Astrocyte (in vitro differentiated cells and primary cell): ENCODE data around the gene ILKAP. TPM values are rescaled to one million over a fixed set of nuclear protein-coding genes. Genes with fewer than 3 reads are reported as not detected.

Source experiments
- DNase-seq: peaks from one replicate; pipeline ENCODE4 v3.0.0-alpha.2; 2010; ENCODE audit warnings: low read depth
- FAIRE-seq: peaks from 2 replicates; lab custom pipeline; 2011; peaks lifted over from hg19 to GRCh38; lab: Jason Lieb, UNC
- H2AFZ ChIP-seq: 2 replicates; pipeline ENCODE4 v1.6.0; 2012; ENCODE audit warnings: low read depth, low read length, inconsistent platforms
- H3K27ac ChIP-seq: 2 replicates; pipeline ENCODE4 v1.5.1; 2011; ENCODE audit warnings: low read depth, low read length, inconsistent platforms
- H3K27me3 ChIP-seq: 2 replicates; pipeline ENCODE4 v1.6.0; 2011; ENCODE audit warnings: low read length, inconsistent platforms; ENCODE audit not compliant: insufficient read depth
- H3K36me3 ChIP-seq: 2 replicates; pipeline ENCODE4 v1.5.1; 2011; ENCODE audit warnings: low read length, inconsistent platforms; ENCODE audit not compliant: insufficient read depth
- H3K4me1 ChIP-seq: 2 replicates; pipeline ENCODE4 v1.5.1; 2011; ENCODE audit warnings: low read length, inconsistent platforms; ENCODE audit not compliant: insufficient read depth
- H3K4me2 ChIP-seq: 2 replicates; pipeline ENCODE4 v1.6.0; 2012; ENCODE audit warnings: low read length, inconsistent platforms
- H3K4me3 ChIP-seq: 2 replicates; pipeline ENCODE4 v1.5.1; 2011; ENCODE audit warnings: low read depth, mild to moderate bottlenecking, low read length, inconsistent platforms; ENCODE audit not compliant: insufficient read depth
- H3K79me2 ChIP-seq: 2 replicates; pipeline ENCODE4 v1.6.0; 2012; ENCODE audit warnings: mild to moderate bottlenecking, low read length, inconsistent platforms; ENCODE audit not compliant: insufficient read depth
- H3K9ac ChIP-seq: 2 replicates; pipeline ENCODE4 v1.6.0; 2012; ENCODE audit warnings: mild to moderate bottlenecking, low read length, inconsistent platforms
- H3K9me3 ChIP-seq: 2 replicates; pipeline ENCODE4 v1.5.1; 2012; ENCODE audit warnings: low read depth, mild to moderate bottlenecking, low read length, inconsistent platforms; ENCODE audit not compliant: insufficient read depth
- H4K20me1 ChIP-seq: 2 replicates; pipeline ENCODE4 v1.6.0; 2012; ENCODE audit warnings: low read length, inconsistent platforms; ENCODE audit not compliant: insufficient read depth
- H3K27ac Mint-ChIP-seq: one replicate; pipeline ENCODE4 v1.8.0; 2021; ENCODE audit warnings: mild to moderate bottlenecking, mixed read lengths; ENCODE audit not compliant: unreplicated experiment
- H3K27me3 Mint-ChIP-seq: one replicate; pipeline ENCODE4 v1.8.0; 2021; ENCODE audit warnings: low read depth, mixed read lengths; ENCODE audit not compliant: unreplicated experiment
- H3K36me3 Mint-ChIP-seq: one replicate; pipeline ENCODE4 v1.8.0; 2021; ENCODE audit warnings: low read depth, mixed read lengths; ENCODE audit not compliant: unreplicated experiment
- H3K4me1 Mint-ChIP-seq: one replicate; pipeline ENCODE4 v1.8.0; 2021; ENCODE audit warnings: low read depth, mixed read lengths; ENCODE audit not compliant: unreplicated experiment
- H3K4me3 Mint-ChIP-seq: one replicate; pipeline ENCODE4 v1.8.0; 2021; ENCODE audit warnings: mild to moderate bottlenecking, moderate library complexity, mixed read lengths; ENCODE audit not compliant: unreplicated experiment
- H3K9me3 Mint-ChIP-seq: one replicate; pipeline ENCODE4 v1.8.0; 2021; ENCODE audit warnings: mild to moderate bottlenecking, mixed read lengths; ENCODE audit not compliant: unreplicated experiment
- CTCF ChIP-seq: IDR thresholded peaks from 2 replicates; pipeline ENCODE4 v1.5.1; 2011; ENCODE audit warnings: low read depth, mild to moderate bottlenecking, inconsistent platforms, low read length, moderate library complexity; ENCODE audit not compliant: insufficient read depth
- EZH2 ChIP-seq: IDR thresholded peaks from 2 replicates; pipeline ENCODE4 v1.6.1; 2012; ENCODE audit warnings: mild to moderate bottlenecking, low read length, inconsistent platforms; ENCODE audit not compliant: insufficient read depth
- total RNA-seq: library from RNA; stranded (reverse); gene quantifications from 2 replicates; pipeline ENCODE4 v1.2.1, GENCODE V29; 2021

Gene ILKAP
- total RNA-seq, 1 donor from 2014 or later, result 32.3 TPM

GRCh38 chr2:238155761-238156694 lies 47.5 kb downstream of the ILKAP start:
- H3K9ac ChIP-seq, result peak overlapping the region; percentile 26
- peaks cover 9% of the 10 kb centered on the region for H3K27me3 Mint-ChIP-seq
- H3K27ac Mint-ChIP-seq, result no peak overlapping the region
- H3K27ac ChIP-seq, result no peak overlapping the region
- peaks cover 1% of the 10 kb centered on the region for H3K4me1 Mint-ChIP-seq
- no peak overlapping the region for H3K4me3 Mint-ChIP-seq
- H3K4me2 ChIP-seq, result no peak overlapping the region
- peaks cover 2% of the 10 kb centered on the region for H3K36me3 Mint-ChIP-seq
- peaks cover 10% of the 10 kb centered on the region for H3K4me1 ChIP-seq
- H3K9me3 ChIP-seq, result no peaks in the 10 kb centered on the region
- TF ChIP-seq CTCF, result no peak
- no peak for TF ChIP-seq EZH2
- H2AFZ ChIP-seq, result peak overlapping the region; percentile 6
- H3K79me2 ChIP-seq, result no peaks in the 10 kb centered on the region
- no peak for DNase-seq
- no peaks in the 10 kb centered on the region for H4K20me1 ChIP-seq
- peaks cover 3% of the 10 kb centered on the region for H3K9me3 Mint-ChIP-seq
- H3K4me3 ChIP-seq, result no peak overlapping the region
- no peaks in the 10 kb centered on the region for H3K36me3 ChIP-seq
- no peaks in the 10 kb centered on the region for H3K27me3 ChIP-seq
- FAIRE-seq, result no peak

- peaks cover 1% of the 10 kb centered on the region for H3K4me1 Mint-ChIP-seq
- peaks cover 3% of the 10 kb centered on the region for H3K9me3 Mint-ChIP-seq
- no peak for TF ChIP-seq EZH2
- TF ChIP-seq CTCF, result no peak
- H3K27me3 Mint-ChIP-seq, result peaks cover 7% of the 10 kb centered on the region
- no peak overlapping the region for H3K4me3 Mint-ChIP-seq
- H3K4me2 ChIP-seq, result no peak overlapping the region
- no peak overlapping the region for H3K4me3 ChIP-seq
- no peaks in the 10 kb centered on the region for H4K20me1 ChIP-seq
- peak overlapping the region; percentile 6 for H2AFZ ChIP-seq
- peaks cover 10% of the 10 kb centered on the region for H3K4me1 ChIP-seq
- no peak overlapping the region for H3K27ac Mint-ChIP-seq
- H3K9me3 ChIP-seq, result no peaks in the 10 kb centered on the region
- H3K27me3 ChIP-seq, result no peaks in the 10 kb centered on the region
- H3K36me3 Mint-ChIP-seq, result peaks cover 2% of the 10 kb centered on the region
- H3K79me2 ChIP-seq, result no peaks in the 10 kb centered on the region
- FAIRE-seq (no peak), DNase-seq (peak; percentile 65)
- peak overlapping the region; percentile 26 for H3K9ac ChIP-seq
- no peaks in the 10 kb centered on the region for H3K36me3 ChIP-seq
- peak overlapping the region; percentile 10 for H3K27ac ChIP-seq
Measured at GRCh38 chr2:238155051-238155760, 48.3 kb downstream of the ILKAP start.
